PFSK-1 (cell line): ENCODE data around the gene SELENOI.

Experiments used
- FOXP2 ChIP-seq: optimal IDR thresholded peaks from 2 replicates; pipeline ENCODE3; 2011; ENCODE audit warnings: borderline replicate concordance, control low read depth, inconsistent platforms; ENCODE audit not compliant: insufficient read depth; ENCODE audit errors: extremely low read length, extremely low read depth
- POLR2AphosphoS5 ChIP-seq: IDR thresholded peaks from 2 replicates; pipeline ENCODE4 v1.6.1; 2012; ENCODE audit warnings: low read depth, mild to moderate bottlenecking, control low read depth, low read length, moderate library complexity
- REST ChIP-seq, 2 experiments: IDR thresholded peaks; 2 replicates each; pipeline versions ENCODE4 v1.6.1 to v1.8.0; 2011 to 2012; ENCODE audit warnings: low read depth in 2 of 2, low read length in 2 of 2, control low read depth in 1 of 2, inconsistent platforms in 1 of 2, mild to moderate bottlenecking in 1 of 2, moderate library complexity in 1 of 2; ENCODE audit not compliant: insufficient read depth in 1 of 2
- SIN3A ChIP-seq: IDR thresholded peaks from 2 replicates; pipeline ENCODE4 v1.6.1; 2012; ENCODE audit warnings: mild to moderate bottlenecking, low read length, moderate library complexity, borderline replicate concordance; ENCODE audit not compliant: insufficient read depth
- TAF1 ChIP-seq: IDR thresholded peaks from 2 replicates; pipeline ENCODE4 v1.6.1; 2012; ENCODE audit warnings: low read length, control low read depth, borderline replicate concordance; ENCODE audit not compliant: insufficient read depth

Gene SELENOI

GRCh38 chr2:26345283-26345544 is 729 bp upstream of the SELENOI start:
- TF ChIP-seq REST (IDR thresholded peaks at IDR 0.05; ENCODE audit: insufficient read depth in 1 of 2, low read depth in 2 of 2, low read length in 2 of 2) (no peak), SIN3A (no peak), FOXP2 (no peak), TAF1 (no peak)

DNA sequence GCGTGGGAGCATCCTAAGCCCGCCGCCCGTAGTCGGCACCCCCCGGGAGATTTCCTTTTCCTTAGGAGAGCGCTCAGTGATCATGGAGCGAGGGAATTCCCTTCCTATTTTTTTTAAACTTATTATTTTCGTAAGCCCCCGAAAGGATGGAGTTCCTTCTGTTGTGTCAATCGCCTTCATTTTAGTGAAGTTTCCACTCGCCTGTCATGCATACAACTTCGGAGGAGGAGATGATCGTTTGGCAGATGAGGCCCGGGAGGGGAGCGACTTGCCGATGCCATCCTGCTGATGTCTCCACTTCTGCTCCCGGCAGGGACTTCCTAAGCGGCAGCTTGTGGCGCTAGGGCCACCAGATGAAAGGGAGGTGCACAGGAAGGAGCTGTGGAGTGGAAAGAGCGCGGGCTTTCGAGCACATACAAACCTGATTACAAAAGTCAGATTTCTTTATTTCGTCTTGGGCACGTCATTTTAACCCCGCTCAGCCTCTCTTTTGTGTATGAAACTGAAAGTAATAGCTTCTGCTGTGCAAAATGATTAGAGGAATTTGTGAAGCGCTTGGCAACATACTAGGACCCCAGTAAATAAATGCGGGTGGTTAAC is 611 bp downstream of the SELENOI start, which contains the start of gene ADGRF3:
ADGRF3 (minus strand) TSS at position 336 of the 600 bp plus-strand sequence. CDS start 555 bp downstream, outside the sequence.
- TF ChIP-seq REST (IDR thresholded peaks at IDR 0.05; ENCODE audit: insufficient read depth in 1 of 2, low read depth in 2 of 2, low read length in 2 of 2) (no peak), FOXP2 (no peak), POLR2AphosphoS5 (no peak), SIN3A (0 out of 2 replicates have a peak, but pooled peaks have one; percentile 49), TAF1 (peak; percentile 49; the same call in 1 of the 2 replicates)

- no peak for TF ChIP-seq SIN3A
- no peak for TF ChIP-seq REST (IDR thresholded peaks at IDR 0.05; ENCODE audit: insufficient read depth in 1 of 2, low read depth in 2 of 2, low read length in 2 of 2)
- no peak for TF ChIP-seq POLR2AphosphoS5
- TF ChIP-seq TAF1 = no peak
- no peak for TF ChIP-seq FOXP2
Observed at GRCh38 chr2:26347286-26347865, 1.4 kb downstream of the SELENOI start.

DNA sequence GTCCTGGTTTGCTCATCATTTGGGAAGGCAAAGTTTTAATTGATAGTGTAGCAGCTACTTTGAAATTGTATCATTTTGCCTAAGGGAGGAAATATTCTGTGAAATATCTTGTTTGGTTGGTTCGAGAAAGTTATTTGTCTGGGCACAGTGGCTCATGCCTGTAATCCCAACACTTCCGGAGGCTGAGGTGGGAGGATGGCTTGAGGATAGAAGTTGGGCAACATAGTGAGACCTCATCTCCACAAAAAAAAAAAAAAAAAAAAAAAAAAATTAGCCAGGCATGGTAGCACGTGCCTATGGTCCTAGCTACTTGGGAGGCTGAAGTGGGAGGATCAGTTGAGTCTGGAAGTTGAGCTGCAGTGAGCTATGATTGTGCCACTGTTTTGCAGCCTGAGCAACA is 3.7 kb downstream of the SELENOI start:
- no peak for TF ChIP-seq SIN3A

GRCh38 chr2:26351375-26352090 is 5.6 kb downstream of the SELENOI start:
- TF ChIP-seq POLR2AphosphoS5 (no peak), REST (IDR thresholded peaks at IDR 0.05; ENCODE audit: insufficient read depth in 1 of 2, low read depth in 2 of 2, low read length in 2 of 2) (no peak), TAF1 (no peak), SIN3A (no peak), FOXP2 (no peak)
